ENCODE results near the gene MACROD2.

- TF ChIP-seq EP300 (IDR thresholded peaks at IDR 0.05) (no peak), CTCF (IDR thresholded peaks at IDR 0.05) (no peak), POLR2A (IDR thresholded peaks at IDR 0.05) (no peak)
These were observed 1819.0 kb downstream of the MACROD2 start for GRCh38 chr20:15814360-15814759.

Data from ovary (tissue), 3 donors.